ENCODE results near the gene PRKCE. TPM values are rescaled to one million over a fixed set of nuclear protein-coding genes. Genes with fewer than 3 reads are reported as not detected.
A peak's percentile ranks its signal among the peaks of the same experiment; 100 is the strongest.

Gene PRKCE
- polyA plus RNA-seq, 1 donor = 8.7 TPM

DNA sequence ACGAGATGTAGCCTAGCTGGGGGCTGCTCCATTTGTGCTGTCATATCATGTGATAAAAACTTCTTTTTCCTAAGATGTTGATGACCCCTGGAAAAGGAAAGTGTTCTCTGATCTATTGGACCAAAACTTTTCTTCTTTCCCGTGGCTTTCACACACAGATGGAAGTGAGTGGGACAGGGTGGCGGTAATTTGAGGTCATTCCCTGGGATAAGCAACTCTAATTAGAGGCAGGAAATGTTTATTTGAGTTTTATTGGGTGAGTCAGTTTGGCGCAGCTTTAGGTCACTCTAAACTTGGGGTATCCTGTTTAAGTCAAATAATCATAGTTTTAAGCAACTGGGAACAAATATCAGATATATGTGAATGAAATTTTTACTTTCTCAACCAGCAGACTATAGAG lies 424.8 kb downstream of the PRKCE start:
- DNase-seq = no peak

DNA sequence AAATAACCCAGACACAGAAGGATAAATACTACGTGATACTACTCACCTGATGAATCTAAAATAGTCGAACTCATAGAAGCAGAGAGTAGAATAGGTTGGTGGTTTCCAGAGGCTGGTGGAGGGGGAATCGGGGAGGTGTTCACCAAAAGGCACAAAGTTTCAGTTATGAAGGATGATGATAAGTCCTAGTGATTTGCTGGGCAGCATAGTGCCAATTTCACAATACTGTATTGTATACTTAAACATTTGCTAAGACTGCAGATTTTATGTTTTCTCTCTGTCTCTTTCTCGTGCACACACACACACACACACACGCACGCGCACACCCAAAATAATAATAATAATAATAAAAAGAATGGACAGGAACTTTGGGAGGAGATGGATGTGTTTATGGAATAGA lies 425.4 kb downstream of the PRKCE start:
- no peak for DNase-seq

DNA sequence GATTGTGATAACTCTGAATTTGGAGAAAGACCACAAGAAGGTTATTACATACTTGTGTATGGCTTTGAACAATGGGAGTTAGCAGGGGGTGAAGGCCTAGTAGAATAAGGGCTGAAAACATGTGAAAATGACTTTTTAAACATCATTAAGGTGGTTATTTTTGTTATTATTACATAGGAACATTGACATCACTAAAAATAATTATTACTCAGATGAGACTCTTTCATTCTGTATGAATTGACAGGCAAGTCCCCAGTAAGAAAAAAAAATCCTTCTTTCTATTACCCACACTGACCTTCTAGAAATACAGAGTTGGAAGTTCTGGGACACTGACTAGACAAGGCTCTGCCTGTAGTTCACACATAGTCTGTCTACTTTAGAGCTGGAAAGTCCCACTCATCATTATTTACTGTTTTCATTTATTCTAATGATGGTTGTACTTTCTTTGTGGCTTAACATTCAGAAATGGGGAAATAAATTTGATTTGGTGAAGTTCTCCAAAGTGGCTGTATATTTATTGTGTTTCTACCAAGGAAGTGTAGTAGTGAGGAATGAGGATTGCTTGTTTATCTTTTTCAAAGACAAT lies 426.1 kb downstream of the PRKCE start:
- DNase-seq = no peak

DNA sequence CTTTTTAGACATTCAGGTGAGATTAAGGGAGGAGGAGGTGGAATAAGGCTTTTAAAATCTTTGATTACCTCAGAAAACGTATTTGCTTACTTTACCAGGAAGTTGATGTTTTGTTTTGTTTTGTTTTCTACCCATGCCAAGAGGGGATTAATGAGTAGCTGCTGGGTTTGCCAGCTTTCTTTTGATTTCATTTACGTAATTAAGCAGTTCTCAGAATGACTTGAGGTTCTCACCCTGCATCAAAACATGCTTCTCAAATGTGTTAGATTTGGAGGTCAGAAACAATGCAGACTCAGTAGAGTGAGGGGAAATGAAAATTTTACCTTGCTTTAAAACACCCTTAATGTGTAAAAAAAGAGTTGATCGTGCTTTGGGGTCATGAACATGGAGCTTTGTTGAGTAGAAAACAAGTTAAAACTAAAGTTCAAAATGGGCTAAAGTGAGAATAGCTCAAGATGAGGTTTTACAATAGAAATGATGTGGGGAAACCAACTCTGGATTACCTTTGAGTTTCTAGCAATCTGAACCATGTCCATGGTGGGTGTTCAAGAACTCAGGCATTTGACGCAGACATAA lies 428.6 kb downstream of the PRKCE start:
- no peak for DNase-seq

DNA sequence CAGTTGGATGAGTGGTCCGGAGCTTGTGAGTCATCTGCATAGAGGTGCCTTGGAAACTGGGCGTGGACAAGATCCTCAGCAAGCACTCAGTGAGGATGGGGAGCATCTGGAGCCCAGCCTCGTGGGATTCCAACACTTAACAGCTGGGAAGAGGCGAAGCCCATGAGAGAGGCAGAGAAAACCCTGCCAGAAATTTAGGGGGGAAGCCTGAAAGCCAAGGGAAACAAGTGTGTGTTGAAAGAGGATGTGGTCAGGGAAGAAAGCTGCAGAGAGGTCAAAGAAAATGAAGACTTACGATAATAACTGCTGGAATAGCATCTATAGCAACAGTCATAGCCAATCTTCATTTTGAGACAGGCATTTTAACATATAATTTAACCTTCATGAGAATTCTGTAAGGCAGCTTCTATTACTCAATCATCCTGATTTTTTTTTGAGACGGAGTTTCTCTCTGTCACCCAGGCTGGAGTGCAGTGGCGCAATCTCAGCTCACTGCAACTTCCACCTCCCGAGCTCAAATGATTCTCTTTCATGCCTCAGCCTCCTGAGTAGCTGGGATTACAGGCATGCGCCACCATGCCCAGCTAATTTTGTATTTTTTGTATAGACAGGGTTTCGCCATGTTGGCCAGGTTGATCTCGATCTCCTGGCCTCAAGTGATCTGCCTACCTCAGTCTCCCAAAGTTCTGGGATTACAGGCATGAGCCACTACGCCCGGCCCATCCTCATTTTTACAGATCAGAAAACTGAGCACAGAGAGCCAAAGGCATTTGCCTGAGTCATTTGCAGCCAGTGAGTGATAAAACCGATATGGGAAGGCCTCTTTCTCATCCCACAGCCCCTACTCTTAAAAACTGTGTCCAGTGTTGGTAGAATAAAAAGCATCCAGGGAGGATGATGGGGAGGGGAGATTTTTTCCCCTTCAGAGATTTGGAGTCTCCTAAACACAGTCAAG lies 431.3 kb downstream of the PRKCE start:
- DNase-seq = no peak

DNA sequence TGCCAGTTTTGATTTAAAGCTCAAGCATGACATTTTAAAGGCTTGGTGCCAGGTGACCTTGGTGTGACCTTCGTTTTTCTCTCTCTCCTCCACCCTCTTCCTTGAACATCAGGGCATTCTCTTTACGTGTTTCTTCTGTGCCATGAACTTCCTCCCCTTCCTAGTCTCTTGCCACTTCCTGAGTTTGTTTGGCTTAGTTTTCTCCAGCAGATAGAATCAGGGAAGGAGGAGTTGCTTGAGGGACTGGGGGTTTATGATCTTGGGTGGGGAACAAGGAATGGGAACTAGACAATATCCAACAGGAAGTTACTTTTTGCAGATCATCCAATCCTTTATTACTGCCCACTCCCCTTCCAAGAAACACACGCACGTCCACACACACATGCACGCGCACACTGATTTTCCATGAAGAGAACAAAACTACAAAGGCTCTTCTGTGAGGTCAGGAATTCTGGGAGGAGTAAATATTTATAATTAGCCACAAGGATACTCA lies 435.1 kb downstream of the PRKCE start:
- no peak for DNase-seq

DNA sequence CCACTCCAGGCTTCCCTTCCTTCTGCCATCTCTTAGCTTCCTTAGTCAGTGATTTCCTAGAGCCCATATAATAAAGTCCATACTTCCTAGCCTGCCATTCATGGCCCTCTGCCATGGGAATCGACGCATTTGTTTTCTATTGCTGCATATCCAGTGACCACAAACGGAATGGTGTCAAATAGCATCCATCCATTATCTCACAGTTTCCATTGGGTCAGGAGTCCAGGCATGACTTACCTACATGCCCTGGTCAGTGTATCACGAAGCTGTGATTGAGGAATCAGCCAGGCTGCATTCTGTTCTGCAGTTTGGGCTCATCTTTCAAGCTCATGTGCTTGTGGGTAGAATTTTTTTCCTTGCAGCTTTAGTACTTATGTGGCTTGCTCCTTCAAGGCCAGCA lies 436.0 kb downstream of the PRKCE start:
- DNase-seq = no peak

DNA sequence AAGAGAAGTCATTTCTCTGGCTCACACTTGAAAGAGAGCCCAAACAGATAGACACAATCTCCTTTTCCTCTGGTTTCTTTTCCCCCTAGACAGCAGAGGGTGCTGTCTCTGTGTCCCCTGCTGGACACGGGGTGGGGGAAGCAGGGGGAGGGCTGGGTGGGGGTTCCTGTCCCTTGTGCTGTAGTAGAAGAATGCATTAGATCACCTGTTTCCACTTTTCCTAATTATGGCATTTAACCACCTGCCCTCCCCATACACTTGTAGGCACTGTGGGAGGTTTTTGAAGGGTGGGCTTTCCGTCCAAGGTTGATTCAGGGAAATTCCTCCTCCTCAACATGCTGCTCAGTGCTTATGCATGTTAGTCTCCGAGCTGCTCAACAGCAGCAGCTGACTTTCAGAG lies 439.5 kb downstream of the PRKCE start:
- DNase-seq = no peak

DNA sequence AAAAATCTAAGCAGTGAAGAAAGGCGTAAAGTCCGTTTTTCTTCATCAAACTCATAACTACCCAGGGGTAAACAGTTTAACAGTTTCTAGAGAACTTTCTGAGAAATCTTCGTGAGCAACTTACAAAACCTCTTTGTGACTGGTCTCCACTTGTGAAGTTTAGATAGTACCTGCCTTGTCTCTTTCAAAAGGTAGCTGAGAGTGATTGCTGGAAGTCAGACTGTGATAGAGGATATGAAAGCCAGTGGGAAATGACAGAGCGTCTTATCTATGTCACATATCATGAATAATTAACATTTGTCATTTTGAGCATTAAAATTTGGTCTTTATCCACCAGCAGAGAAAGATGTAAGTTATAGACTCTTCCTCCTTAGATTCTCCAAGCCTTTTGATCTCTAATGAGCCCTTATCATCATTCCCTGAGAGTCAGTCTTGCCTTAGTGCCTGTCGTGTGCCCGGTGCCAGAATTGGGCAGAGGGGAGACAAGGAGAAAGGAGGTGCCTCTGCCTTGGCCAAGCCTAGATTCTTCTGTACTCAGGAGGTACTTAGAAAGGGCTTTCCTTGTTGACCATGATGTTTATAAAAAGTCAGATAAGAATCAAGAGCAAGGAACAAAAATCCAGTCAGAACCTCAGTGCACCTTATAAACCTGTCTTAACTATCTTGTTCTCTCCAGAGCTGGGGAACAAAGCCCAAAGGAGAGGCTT lies 440.6 kb downstream of the PRKCE start:
- DNase-seq = no peak

DNA sequence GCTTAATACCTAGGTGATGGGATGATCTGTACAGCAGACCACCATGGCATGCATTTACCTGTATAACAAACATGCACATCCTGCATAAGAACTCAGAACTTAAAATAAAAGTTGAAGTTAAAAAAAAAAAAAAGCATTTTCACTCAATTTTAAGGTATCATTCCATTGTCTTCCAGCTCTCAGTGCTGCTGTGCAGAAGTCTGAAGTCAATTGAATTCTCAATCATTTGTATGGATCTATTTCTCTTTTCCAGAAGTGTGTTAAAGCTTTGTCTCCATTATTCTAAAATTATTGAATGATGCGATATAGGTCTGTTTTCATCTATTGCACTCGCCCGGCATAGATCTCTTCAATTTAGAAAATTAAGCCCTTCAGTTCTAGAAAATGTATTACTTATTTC lies 443.2 kb downstream of the PRKCE start:
- no peak for DNase-seq

DNA sequence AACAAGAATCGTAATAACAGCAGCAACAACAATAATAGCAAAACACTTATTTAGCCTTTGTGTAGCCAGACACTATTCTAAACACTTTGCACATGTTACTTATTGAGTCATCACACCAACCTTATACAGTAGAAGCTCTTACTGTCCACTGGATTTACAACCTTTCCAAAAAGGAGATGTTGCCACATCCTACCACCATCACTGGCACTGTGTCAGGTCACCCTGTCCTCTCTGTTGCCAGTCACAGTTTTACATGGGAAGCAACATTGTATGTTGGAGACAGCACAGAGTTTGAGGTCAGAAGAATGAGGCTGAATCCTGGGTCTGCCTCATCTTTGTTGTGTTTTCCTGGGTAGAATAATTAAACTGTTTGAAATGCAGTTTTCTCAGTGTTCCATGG lies 444.4 kb downstream of the PRKCE start:
- no peak for DNase-seq

DNA sequence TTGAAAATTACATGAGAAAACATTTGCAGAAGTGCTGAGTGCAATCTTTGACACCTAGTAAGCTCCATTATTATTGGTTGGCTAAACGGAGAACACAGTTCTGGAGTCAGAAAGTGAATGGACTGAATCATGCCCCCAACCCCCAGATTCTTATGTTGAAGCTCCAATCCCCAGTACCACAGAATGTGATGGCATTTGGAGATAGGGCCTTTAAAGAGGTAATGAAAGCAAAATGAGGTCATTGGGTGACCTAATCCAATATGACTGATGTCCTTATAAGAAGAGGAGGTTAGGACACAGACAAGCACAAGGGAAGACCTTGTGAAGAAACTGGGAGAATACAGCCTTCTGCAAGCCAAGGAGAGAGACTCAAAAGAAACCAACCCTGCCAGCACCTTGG lies 444.8 kb downstream of the PRKCE start:
- DNase-seq = no peak

DNA sequence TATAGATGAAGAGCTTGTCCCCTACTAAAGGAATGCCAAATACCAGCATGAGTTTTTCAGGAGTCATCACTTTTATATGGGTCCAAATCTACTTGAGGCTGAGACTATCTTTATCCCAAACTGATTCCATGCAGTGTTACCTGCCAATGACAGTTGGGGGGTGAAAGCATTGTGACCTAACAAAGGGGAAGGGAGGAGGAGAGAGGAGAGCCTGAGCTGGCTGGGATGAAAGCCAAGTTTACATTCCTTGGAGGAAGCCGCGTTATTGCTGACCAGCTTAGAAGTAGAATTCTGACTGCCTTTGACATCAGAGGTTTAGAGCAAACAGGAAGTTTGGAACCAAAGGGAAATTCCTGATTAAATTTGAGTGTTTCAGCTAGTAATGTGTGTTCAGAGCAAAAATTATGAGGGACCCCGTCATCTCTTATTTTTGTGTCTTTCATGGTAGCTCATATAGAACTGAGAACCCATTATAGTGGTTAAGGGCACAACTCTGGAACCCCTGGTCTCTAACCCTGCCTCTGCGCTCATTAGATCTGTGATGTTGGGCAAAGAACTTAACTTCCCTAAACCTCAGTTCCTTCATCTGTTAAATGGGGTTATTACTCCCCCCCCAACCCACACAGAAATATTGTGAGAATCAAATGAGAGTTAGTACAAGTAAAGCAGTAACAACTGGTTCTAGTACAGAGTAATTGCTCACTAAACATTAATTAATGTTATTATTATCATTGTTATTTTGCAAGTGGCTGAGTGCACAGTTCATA lies 446.4 kb downstream of the PRKCE start:
- DNase-seq = peak; percentile 84

DNA sequence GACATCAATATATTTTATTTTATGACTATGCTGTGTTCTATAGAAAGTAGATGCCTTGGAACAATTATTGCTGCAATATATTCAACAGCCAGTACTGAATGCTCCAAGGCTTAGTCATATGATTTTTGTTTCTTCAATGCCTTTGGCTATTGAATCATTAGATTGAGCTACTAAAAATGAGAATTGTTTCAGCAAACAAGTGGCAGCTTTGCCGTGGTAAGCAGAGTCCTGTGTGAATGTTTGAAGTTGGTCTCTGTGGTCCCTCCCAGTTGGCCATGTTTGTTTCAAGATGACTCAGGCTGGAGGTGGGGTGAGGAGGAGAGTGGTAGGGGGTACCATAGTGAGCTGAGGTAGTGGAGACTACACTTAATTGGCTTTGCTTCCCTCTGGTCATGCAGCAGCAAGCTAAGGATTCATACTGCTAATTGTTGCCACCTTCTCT lies 447.2 kb downstream of the PRKCE start:
- DNase-seq = no peak

DNA sequence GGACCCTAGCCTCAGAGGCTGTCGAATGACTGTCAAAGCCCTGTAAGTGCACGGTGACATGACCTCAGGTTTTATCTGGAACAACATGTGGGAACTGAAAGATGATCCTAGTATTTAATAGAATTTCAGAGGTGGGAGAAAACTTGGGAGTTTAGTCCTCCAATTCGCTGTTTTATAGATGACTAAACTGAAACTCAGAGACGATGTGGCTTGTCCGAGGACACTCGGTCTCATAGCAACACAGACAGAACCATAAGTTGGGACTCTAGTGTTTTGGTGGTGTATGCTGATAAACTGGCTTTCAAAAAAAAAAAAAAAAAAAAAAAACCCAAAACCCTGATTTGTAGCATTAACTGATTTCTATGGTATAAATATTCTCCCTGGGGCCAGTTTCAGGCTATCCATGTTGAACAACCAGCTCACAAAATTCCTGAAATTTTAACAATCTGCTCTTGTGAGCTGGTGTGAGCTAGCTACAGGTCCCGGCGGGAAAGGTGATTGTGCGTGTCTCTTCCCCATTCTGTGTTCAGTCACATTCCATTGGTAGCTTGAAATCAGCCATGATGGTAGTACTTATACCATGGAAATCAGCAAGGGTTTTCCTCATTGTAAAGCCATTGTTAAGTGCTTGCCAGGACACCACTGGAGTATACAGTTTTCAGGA lies 450.2 kb downstream of the PRKCE start:
- DNase-seq = no peak

DNA sequence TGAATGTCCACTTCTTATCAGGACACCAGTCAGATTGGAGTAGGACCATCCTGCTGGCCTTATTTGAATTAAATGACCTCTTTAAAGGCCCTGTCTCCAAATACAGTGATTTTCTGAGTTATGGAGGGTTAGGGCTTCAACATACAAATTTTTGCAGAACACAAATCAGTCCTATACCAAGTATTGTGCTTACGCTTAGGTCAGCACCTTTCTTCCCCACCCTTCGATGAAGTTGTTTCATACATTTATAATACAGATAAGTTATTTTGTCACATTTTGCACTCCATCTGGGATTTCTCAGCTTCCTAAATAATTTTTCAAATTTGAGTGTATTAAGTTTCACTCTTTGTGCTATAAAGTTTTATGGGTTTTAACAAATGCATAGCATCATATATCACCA lies 455.2 kb downstream of the PRKCE start:
- no peak for DNase-seq

DNA sequence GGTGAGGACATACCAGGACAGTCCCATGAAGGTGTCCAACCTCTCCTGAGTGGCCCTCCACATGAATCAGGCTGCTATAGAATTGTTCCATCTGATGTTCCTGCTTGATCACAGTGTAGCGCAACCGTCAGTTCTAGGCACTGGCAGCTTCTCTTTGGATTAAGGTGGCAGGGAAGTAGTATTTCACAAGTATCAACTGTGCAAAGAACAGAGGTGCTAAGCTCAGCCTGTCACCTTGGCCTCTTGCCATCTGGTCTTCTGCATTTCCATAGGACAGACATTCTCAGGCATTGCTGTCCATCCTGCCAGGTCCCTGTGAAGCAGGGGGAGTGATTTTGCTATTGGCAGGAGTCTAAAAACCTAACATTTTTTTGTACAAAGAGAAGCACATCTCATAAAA lies 463.5 kb downstream of the PRKCE start:
- no peak for DNase-seq

DNA sequence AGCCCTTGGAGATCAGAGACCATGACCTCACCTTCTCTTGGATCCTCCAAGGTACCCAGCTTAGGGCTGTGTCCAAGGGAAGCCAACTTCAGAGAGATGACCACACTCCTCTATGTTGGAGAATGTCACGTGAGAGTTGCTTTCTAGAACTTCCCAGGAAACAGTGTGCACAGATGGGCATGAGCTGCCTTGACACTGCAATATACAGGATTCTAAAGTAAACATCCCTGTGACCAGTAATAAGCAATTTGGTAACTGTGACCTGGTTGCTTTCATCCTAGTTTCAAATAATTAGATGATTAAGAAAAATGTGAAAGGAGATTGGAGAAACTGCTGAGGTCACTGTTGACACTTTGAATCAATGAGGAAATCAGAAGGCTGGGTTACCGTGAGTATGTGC lies 464.7 kb downstream of the PRKCE start:
- DNase-seq = no peak

DNA sequence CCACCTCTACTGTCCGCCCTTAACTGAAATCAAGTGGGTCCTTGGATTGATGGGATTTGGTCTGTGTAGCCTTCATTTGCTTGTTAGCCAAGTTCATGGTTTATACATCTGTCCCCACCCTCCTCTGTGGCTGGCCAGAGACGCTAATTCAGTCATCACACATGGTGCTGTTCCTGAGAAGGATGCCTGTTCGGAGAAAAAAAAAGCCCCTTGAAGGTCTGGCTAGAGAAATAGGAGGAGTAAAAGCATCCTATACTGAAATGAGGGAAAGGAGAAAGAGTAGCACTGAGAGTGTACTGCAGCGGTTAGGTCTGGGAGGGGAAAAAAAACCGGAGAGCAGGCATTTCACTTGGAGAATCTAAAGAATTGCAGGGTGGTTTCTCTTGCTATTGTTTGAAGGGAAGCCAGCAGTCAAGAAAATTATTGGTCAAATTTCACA lies 465.1 kb downstream of the PRKCE start:
- DNase-seq = no peak

DNA sequence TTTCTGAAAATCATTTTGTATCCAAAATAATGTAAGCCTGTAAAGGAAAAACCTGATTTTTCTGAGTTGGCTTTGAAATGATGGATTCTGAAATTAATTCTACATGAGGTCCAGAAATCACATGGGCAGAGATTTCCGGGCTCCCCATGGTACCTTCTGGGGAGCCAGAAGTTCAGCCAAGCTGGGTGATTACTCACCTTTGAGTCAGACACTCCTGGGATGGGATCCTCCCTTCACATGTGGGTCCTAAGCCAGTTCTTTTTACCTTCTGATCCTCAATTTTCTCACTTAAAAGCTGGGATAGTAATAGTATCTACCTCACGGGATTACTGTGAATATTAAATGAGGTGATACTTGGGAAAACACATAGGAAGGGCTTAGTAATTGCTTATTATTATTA lies 465.9 kb downstream of the PRKCE start:
- DNase-seq = no peak

DNA sequence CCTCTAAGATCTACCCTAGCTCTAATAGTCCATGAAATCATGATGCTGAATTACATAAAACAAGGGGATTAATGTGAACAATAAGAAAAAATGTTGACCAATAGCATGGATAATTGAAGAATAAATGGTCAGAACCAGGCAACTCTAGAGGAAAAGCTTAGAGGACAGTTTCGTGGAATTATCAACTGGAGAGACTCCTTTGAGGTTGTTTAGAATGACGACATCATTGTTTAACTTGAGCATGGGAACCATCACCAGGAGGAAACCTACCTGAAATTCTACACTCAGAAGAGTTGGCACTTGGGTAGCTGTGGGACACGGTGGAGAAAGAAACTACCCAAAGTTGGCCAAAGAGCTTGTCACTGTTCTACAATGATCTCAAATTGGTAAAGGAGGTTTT lies 466.5 kb downstream of the PRKCE start:
- DNase-seq = no peak
